Activated T-cell treated with anti-CD3 and anti-CD28 coated beads, Interleukin-2, amount 50 U/mL, for 1 hour (primary cell): ENCODE data around the gene MCCC2.
"Not testable (repeated sequence)": the region's sequence is repeated elsewhere in the genome, so short reads cannot be mapped to it uniquely, and the experiment has no call there.

Experiments used
- DNase-seq: peaks from one replicate; pipeline ENCODE4 v3.0.0-alpha.2; 2020

The MCCC2 gene

GRCh38 chr5:71663191-71663969 is 76.2 kb downstream of the MCCC2 start:
- DNase-seq = no peak

- not testable (repeated sequence) for DNase-seq
Observed at GRCh38 chr5:71664615-71665014, 77.5 kb downstream of the MCCC2 start.

DNA sequence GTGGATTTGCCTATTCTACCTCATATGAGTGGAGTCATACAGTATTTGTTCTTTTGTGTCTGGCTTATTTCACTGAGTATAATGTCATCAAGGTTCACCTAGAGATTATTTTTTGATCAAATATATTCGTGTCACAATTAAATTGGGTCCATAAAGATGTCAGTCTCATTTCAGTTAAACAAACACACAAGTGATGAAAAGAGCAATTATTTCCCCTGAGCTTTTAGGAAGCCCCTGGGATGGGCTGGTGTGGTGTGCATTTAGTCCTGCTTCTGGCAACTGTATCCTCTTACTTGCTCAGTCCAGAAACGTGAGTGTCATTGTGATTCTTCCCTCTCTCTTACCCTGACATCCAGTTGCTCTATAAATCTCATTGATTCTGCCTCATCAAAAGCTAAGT is 79.2 kb downstream of the MCCC2 start:
- DNase-seq = no peak

GRCh38 chr5:71677977-71678376 is 90.8 kb downstream of the MCCC2 start:
- DNase-seq = no peak

GRCh38 chr5:71679714-71680113 is 92.6 kb downstream of the MCCC2 start:
- DNase-seq = no peak

GRCh38 chr5:71680510-71680909 is 93.4 kb downstream of the MCCC2 start:
- DNase-seq = no peak

DNA sequence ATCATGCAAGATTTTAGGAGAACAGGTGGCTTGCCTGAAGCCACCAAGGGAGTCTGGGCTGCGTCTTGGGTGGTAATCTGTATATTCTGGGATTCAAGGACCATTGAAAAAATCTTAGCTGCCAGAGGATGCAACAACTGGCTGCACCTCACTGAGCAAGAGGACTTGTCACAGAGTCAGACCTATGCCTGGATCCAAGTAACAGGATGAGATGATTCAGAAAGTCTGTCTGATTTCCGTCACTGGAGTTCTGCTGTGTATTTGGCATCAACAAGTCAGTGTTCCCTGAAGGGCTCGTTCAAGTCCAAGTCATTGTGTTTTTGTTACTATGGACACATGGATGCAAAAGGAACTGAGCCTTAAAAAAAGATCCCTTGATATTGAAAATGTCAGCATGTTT is 94.2 kb downstream of the MCCC2 start:
- DNase-seq = no peak

GRCh38 chr5:71684309-71684708 is 97.2 kb downstream of the MCCC2 start:
- no peak for DNase-seq

GRCh38 chr5:71693828-71694427 is 106.8 kb downstream of the MCCC2 start:
- DNase-seq = no peak

DNA sequence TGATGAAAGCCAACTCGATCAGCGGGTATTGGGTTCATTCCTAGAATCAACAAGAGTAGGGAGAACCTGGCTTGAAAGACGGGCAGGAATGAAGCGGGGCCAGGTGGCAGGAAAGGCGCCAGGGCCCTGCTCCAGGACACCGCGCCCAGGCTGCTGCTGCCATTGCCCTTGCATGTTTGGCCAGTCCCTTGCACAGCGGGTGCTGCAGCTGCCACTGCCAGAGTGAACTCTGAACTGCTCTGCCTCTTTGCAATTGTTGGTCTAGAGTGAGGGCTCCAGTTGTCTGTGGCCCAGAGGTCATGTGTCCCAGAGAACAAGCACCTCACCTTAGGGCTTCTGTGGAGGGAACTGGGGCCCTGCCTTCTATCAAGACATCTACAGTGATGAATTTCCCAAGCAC is 107.9 kb downstream of the MCCC2 start:
- DNase-seq = no peak

DNA sequence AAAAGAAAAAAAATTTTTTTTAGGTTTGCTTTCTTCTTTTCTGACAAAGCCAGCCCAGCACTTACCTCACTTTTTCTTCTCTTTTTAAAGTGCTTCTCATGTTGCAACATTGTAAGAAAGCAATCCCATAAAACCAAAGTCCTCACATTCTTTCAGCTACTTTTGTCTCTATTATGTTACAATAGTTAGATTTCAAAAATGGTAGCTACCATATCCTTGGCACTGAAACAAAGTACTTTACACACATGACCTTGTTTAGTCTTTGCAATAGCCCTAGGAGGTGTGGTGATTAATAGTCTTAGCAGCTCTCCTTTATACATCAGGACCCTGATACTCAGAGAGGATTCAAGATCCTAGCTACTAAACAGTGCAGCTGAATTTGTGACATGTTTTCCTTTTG is 108.5 kb downstream of the MCCC2 start:
- DNase-seq = no peak

DNA sequence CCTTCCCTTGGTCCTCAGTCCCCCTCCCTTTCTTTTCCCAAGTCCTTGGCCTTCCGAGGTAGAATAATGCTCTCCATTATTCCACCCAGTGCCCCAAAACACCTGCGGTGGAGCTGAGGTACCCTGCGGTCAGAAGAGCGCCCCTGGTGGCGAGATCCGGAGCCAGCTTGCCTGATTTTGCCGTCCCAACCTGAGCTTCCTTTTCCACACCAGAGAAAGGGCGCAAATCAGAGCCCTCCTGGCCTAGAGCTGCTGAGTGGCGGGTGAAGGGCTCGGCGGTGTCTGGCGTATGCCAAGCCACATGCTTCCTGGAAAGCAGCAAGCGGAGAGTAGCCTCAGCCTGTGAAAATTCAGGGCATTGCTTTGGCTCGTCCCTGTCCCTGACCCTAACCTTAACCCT is 110.8 kb downstream of the MCCC2 start:
- no peak for DNase-seq

DNA sequence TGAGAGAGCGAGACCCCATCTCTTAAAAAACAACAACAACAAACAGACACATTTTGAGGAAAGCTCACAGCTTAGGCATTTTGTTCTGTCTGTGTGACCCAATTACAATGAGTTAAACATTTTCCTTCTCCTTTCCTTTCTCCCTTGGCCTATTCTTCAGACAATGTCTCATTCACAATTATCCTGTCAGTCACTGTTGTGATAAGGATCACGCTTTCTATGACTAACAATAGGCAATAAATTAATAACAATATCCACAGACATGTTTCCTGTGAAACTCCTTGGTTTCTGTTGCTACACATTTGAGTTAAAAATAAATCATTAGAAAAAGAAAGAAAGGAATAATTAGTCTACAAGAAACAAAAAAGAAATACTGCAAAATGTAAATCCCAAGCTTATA is 112.1 kb downstream of the MCCC2 start:
- no peak for DNase-seq

DNA sequence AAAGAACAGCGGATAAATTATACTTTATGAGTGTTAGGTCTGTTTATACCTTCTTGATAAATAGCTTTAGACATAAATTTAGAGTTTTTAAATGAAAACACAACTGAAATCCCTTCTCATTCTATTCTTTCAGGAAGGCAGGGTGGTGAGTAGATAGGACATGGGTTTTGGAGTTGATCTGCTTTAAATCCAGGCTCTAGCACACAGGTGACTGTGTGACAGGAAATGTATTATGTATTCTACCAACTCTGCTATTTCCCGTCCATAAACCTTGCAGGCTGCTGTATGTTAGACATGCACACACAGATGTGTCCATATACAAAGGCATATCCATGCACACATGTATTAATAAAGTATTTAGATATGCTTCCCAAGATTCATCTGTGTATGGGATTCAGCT is 112.6 kb downstream of the MCCC2 start:
- no peak for DNase-seq

- DNase-seq = no peak
Observed at GRCh38 chr5:71700803-71701202, 113.7 kb downstream of the MCCC2 start.

DNA sequence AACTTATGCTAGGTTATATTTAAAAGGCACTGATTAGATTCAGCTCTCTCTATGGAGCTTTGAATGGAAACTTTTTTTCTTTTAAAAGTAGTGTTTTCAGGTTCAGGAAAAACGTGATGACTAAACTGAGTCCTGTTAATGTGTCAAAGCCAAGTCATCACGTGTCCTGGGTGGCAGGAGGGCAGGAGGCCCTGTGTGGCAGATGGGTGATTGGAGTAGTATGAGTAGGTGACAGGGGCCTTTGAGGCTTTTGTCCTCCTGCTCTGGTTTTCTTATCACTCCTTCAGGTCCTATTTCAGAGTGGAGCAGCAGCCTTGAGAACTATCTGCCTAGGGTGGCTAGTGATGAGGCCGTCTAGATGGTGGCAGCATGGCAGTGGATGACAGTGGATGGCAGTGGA is 114.3 kb downstream of the MCCC2 start:
- DNase-seq = no peak

DNA sequence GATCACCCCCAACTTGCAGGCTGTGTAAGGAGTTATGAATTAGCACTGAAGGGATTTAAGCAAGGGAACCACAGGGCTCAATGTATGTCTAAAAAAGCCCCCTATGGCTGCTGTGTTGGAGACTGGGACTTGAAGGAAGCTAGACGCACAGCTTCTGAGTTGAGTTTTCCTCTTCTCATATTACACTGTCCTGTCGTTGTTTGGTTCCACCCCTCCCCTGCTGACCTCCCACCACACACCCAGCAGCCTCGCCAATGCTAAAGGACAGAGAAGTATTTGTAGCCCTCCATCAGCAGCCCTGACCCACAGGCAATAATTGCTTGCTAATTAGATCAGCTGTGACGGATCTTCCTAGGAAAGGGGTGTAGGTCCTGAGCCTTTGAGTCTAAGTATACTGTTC is 116.8 kb downstream of the MCCC2 start:
- no peak for DNase-seq

GRCh38 chr5:71705421-71705820 is 118.3 kb downstream of the MCCC2 start:
- no peak for DNase-seq

DNA sequence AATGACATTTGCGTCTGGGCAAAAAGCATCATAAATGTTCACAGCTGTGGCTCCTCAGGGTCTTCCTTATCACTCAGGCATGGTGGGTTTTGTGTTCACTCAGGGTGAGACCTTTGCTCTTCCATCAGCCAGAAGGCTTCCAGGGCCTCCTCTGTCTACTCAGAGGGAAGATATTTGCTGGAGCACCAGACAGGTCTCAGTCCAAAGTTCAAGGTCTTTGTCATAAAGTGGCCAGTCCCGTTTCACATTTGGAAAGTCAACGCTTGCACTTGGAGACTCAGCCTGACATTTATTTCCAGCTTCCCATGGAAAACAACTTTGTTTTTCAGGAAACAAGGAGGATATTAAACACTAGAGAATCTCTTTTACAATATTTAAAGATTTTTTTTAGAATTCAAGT is 119.8 kb downstream of the MCCC2 start:
- DNase-seq = no peak
